OCI-LY3 (cell line): ENCODE measurements around the gene SLC26A5.
A peak's percentile ranks its signal among the peaks of the same experiment; 100 is the strongest.

ENCODE experiments used
- H2AFZ ChIP-seq: fragments of 200-600, 300-600 bp; shearing (Covaris generic); 2 replicates; pipeline ENCODE4 v1.6.0; 2014; ENCODE audit warnings: antibody characterized with exemption, low read depth, low read length
- H3K27ac ChIP-seq: fragments of 200-600, 300-600 bp; sonication (generic); 2 replicates; pipeline ENCODE4 v1.5.1; 2014; ENCODE audit warnings: mild to moderate bottlenecking, low read length, moderate library complexity, mixed read lengths
- H3K27me3 ChIP-seq: fragments of 200-600, 300-600 bp; sonication (generic); 2 replicates; pipeline ENCODE4 v1.6.1; 2014; ENCODE audit warnings: low read depth, low read length, mixed read lengths
- H3K36me3 ChIP-seq: fragments of 200-600, 300-600 bp; sonication (generic); replicated peaks from 2 replicates; pipeline ENCODE3; 2014; ENCODE audit warnings: low read depth, low read length, mixed read lengths
- H3K4me1 ChIP-seq: fragments of 300-600, 200-600 bp; sonication (generic); 2 replicates; pipeline ENCODE4 v1.6.1; 2014; ENCODE audit warnings: low read length, mixed read lengths
- H3K4me2 ChIP-seq: fragments of 200-600, 300-600 bp; sonication (generic); 2 replicates; pipeline ENCODE4 v1.6.1; 2014; ENCODE audit warnings: low read length, mixed read lengths
- H3K4me3 ChIP-seq: fragments of 300-600, 200-600 bp; sonication (generic); 2 replicates; pipeline ENCODE4 v1.5.1; 2014; ENCODE audit warnings: antibody characterized with exemption, mild to moderate bottlenecking, low read length, moderate library complexity
- H3K79me2 ChIP-seq: fragments of 300-600, 200-600 bp; shearing (Covaris generic); 2 replicates; pipeline ENCODE4 v1.6.1; 2014; ENCODE audit warnings: mild to moderate bottlenecking, low read length, mixed read lengths
- H3K9ac ChIP-seq: fragments of 300-600, 200-600 bp; shearing (Covaris generic); 2 replicates; pipeline ENCODE4 v1.6.0; 2014; ENCODE audit warnings: mild to moderate bottlenecking, low read length, moderate library complexity
- H3K9me3 ChIP-seq: fragments of 200-600, 300-600 bp; shearing (Covaris generic); 2 replicates; pipeline ENCODE4 v1.6.1; 2014; ENCODE audit warnings: low read length, mixed read lengths; ENCODE audit not compliant: insufficient read depth
- H4K20me1 ChIP-seq: fragments of 200-600, 300-600 bp; sonication (generic); 2 replicates; pipeline ENCODE4 v1.6.1; 2016; ENCODE audit warnings: low read length, mixed read lengths; ENCODE audit not compliant: insufficient read depth
- CTCF ChIP-seq: fragments of 200-600, 300-600 bp; sonication (generic); IDR thresholded peaks from 2 replicates; pipeline ENCODE4 v1.5.1; 2014; ENCODE audit warnings: antibody characterized with exemption, low read length, low read depth
- EZH2phosphoT487 ChIP-seq: fragments of 200-600 bp; shearing (Covaris generic); IDR thresholded peaks from 2 replicates; pipeline ENCODE4 v1.6.1; 2018; ENCODE audit warnings: antibody characterized with exemption, mixed run types, low read depth

Gene SLC26A5

GRCh38 chr7:103348959-103349358 is 97.0 kb downstream of the SLC26A5 start:
- no peak for TF ChIP-seq CTCF
- TF ChIP-seq EZH2phosphoT487, result no peak
- peaks cover 12% of the 10 kb centered on the region for H3K36me3 ChIP-seq
- H3K79me2 ChIP-seq, result peaks cover 79% of the 10 kb centered on the region
- H3K4me3 ChIP-seq, result peak overlapping the region; percentile 90
- H2AFZ ChIP-seq, result no peak overlapping the region
- no peaks in the 10 kb centered on the region for H3K9me3 ChIP-seq
- H3K27me3 ChIP-seq, result no peaks in the 10 kb centered on the region
- H3K27ac ChIP-seq, result no peak overlapping the region
- H3K4me2 ChIP-seq, result peak overlapping the region; percentile 82
- peaks cover 9% of the 10 kb centered on the region; the same call in 1 of the 2 replicates for H4K20me1 ChIP-seq
- 0 out of 2 replicates have a peak overlapping the region, but pooled peaks have one; percentile 80 for H3K9ac ChIP-seq
- H3K4me1 ChIP-seq, result peaks cover 25% of the 10 kb centered on the region

- Histone ChIP-seq H3K9ac (peak overlapping the region; percentile 80), H3K27ac (no peak overlapping the region), H3K27me3 (no peaks in the 10 kb centered on the region), H3K4me3 (peak overlapping the region; percentile 90), H3K9me3 (no peaks in the 10 kb centered on the region), H3K4me2 (peak overlapping the region; percentile 82), H2AFZ (no peak overlapping the region), H4K20me1 (peaks cover 9% of the 10 kb centered on the region; the same call in 1 of the 2 replicates), H3K36me3 (peaks cover 12% of the 10 kb centered on the region), H3K79me2 (peaks cover 82% of the 10 kb centered on the region), H3K4me1 (peaks cover 26% of the 10 kb centered on the region)
- TF ChIP-seq EZH2phosphoT487 (no peak), CTCF (no peak)
Measured at GRCh38 chr7:103348452-103348851, 97.6 kb downstream of the SLC26A5 start.

GRCh38 chr7:103347507-103348267 is 98.3 kb downstream of the SLC26A5 start, which contains the start of gene PSMC2:
TSS of gene PSMC2 (plus strand) at chr7:103347643. CDS start at chr7:103347712, 69 bp downstream.
- H3K4me3 ChIP-seq, result peak within 1 kb of the TSS; percentile 90
- H2AFZ ChIP-seq, result peak within 1 kb of the TSS; percentile 75
- TF ChIP-seq EZH2phosphoT487, result no peak
- peaks cover 33% of the 10 kb centered on the region for H3K4me1 ChIP-seq
- peak within 1 kb of the TSS; percentile 80 for H3K9ac ChIP-seq
- peak within 1 kb of the TSS; percentile 82 for H3K4me2 ChIP-seq
- H3K27me3 ChIP-seq, result no peaks in the 10 kb centered on the region
- peaks cover 82% of the 10 kb centered on the region for H3K79me2 ChIP-seq
- no peaks in the 10 kb centered on the region for H3K9me3 ChIP-seq
- H4K20me1 ChIP-seq, result peaks cover 9% of the 10 kb centered on the region; the same call in 1 of the 2 replicates
- H3K27ac ChIP-seq, result peak within 1 kb of the TSS; percentile 65
- peaks cover 10% of the 10 kb centered on the region for H3K36me3 ChIP-seq

GRCh38 chr7:103346396-103346795 is 99.6 kb downstream of the SLC26A5 start:
- peaks cover 33% of the 10 kb centered on the region for H3K4me1 ChIP-seq
- no peak for TF ChIP-seq EZH2phosphoT487
- TF ChIP-seq CTCF, result no peak
- peaks cover 84% of the 10 kb centered on the region for H3K79me2 ChIP-seq
- peaks cover 14% of the 10 kb centered on the region for H3K36me3 ChIP-seq
- H3K9me3 ChIP-seq, result no peaks in the 10 kb centered on the region
- H3K9ac ChIP-seq, result no peak overlapping the region
- H3K4me2 ChIP-seq, result peak overlapping the region; percentile 82; the same call in 1 of the 2 replicates
- no peak overlapping the region for H3K4me3 ChIP-seq
- peaks cover 9% of the 10 kb centered on the region; the same call in 1 of the 2 replicates for H4K20me1 ChIP-seq
- no peak overlapping the region for H3K27ac ChIP-seq
- H3K27me3 ChIP-seq, result no peaks in the 10 kb centered on the region
- no peak overlapping the region for H2AFZ ChIP-seq
